Endothelial cell (in vitro differentiated cells): ENCODE data around the gene MBLAC1. TPM values are rescaled to one million over a fixed set of nuclear protein-coding genes. Genes with fewer than 3 reads are reported as not detected.

Source experiments
- DNase-seq: peaks from one replicate; pipeline ENCODE4 v3.0.0; 2021; ENCODE audit warnings: low spot score
- H3K27ac Mint-ChIP-seq: one replicate; pipeline ENCODE4 v1.8.0; 2021; ENCODE audit warnings: mixed read lengths, inconsistent platforms; ENCODE audit not compliant: unreplicated experiment
- H3K27me3 Mint-ChIP-seq: one replicate; pipeline ENCODE4 v1.8.0; 2021; ENCODE audit warnings: mild to moderate bottlenecking, moderate library complexity, mixed read lengths, inconsistent platforms; ENCODE audit not compliant: unreplicated experiment
- H3K36me3 Mint-ChIP-seq: one replicate; pipeline ENCODE4 v1.8.0; 2021; ENCODE audit warnings: mild to moderate bottlenecking, low read depth, mixed read lengths, inconsistent platforms; ENCODE audit not compliant: unreplicated experiment
- H3K4me1 Mint-ChIP-seq: one replicate; pipeline ENCODE4 v1.8.0; 2021; ENCODE audit warnings: mild to moderate bottlenecking, mixed read lengths, inconsistent platforms; ENCODE audit not compliant: unreplicated experiment
- H3K4me3 Mint-ChIP-seq: one replicate; pipeline ENCODE4 v1.8.0; 2021; ENCODE audit warnings: mild to moderate bottlenecking, mixed read lengths, inconsistent platforms; ENCODE audit not compliant: unreplicated experiment
- H3K9me3 Mint-ChIP-seq: one replicate; pipeline ENCODE4 v1.8.0; 2021; ENCODE audit warnings: mixed read lengths, inconsistent platforms; ENCODE audit not compliant: unreplicated experiment
- total RNA-seq: library from RNA; stranded (reverse); fragmentation: NEBNext Ultra II Directional; extraction: Animal tissue kit (Norgen Biotek cat#: 25700); gene quantifications from one replicate; pipeline ENCODE4 v1.2.1, GENCODE V29; 2021; ENCODE audit not compliant: unreplicated experiment
- TF ChIP-seq, protein P1 (sequence below): fragments of 200-600 bp; sonication (generic); IDR thresholded peaks from one replicate; pipeline ENCODE4 v1.5.0; 2021; ENCODE audit warnings: antibody characterized with exemption; ENCODE audit not compliant: unreplicated experiment

Gene MBLAC1
- total RNA-seq, 1 donor from 2014 or later: 1.6 TPM

- Mint-ChIP-seq H3K27me3 (peaks cover 25% of the 10 kb centered on the region), H3K9me3 (no peaks in the 10 kb centered on the region), H3K36me3 (peaks cover 4% of the 10 kb centered on the region), H3K27ac (no peak overlapping the region), H3K4me1 (peaks cover 22% of the 10 kb centered on the region), H3K4me3 (no peak overlapping the region)
- no peak for DNase-seq
- TF ChIP-seq, protein P1, sequence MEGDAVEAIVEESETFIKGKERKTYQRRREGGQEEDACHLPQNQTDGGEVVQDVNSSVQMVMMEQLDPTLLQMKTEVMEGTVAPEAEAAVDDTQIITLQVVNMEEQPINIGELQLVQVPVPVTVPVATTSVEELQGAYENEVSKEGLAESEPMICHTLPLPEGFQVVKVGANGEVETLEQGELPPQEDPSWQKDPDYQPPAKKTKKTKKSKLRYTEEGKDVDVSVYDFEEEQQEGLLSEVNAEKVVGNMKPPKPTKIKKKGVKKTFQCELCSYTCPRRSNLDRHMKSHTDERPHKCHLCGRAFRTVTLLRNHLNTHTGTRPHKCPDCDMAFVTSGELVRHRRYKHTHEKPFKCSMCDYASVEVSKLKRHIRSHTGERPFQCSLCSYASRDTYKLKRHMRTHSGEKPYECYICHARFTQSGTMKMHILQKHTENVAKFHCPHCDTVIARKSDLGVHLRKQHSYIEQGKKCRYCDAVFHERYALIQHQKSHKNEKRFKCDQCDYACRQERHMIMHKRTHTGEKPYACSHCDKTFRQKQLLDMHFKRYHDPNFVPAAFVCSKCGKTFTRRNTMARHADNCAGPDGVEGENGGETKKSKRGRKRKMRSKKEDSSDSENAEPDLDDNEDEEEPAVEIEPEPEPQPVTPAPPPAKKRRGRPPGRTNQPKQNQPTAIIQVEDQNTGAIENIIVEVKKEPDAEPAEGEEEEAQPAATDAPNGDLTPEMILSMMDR: no peak
Observed at GRCh38 chr7:100163006-100163531, 36.3 kb downstream of the MBLAC1 start.

DNA sequence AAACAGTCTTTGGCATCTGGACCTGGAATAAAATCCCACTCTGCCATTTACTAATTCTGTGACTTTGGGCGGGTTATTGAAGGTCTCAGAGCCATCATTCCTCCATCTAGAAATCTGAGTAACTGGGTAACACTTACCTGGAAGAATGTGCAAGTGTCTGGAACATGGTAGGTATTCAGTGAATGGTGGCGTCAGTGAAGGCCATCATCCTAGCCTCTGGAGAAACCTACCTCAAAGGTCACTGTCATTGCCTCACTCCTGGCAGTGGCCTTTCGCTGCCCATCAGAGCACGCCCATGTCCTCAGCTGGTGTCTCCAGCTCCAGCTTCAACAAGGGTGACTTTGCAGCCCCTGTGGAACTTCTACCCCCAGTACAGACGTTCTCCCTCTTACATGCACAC is 37.1 kb downstream of the MBLAC1 start:
- Mint-ChIP-seq H3K9me3 (no peaks in the 10 kb centered on the region), H3K4me3 (peak overlapping the region; percentile 47), H3K27ac (no peak overlapping the region), H3K4me1 (peaks cover 29% of the 10 kb centered on the region), H3K36me3 (peaks cover 4% of the 10 kb centered on the region), H3K27me3 (peaks cover 31% of the 10 kb centered on the region)
- no peak for DNase-seq
- TF ChIP-seq, protein P1: no peak

DNA sequence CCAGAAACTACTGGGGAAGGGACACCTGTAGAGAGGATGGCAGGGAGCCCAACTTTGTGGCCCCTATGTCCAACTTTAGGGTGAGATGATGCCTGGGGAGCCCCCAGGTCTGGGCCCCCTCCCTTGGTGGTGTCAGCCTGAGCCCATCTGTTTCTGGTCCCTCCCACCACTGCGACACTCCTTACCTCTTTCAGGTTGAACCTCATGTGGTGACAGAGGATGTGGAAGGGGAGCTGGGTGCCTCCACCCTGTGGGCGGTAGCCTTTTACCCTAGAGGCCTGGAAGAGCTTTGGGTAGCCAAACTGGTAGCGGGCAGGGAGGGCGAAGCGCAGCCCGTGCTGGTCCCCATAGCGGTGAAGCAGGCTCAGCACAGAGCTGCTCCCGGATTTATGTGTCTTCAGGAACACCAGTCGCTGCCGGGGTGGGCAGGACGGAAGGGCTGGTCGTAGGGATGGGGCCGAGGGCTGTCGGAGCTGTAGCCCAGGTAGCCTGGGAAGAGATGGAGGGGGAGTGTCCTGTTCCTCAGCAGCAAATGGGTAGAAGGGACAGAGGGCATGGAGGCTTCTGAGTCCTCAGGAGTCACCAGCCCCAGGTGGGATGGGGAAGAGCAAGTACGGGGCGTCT is 39.7 kb downstream of the MBLAC1 start:
- H3K27ac Mint-ChIP-seq: no peak overlapping the region
- H3K4me1 Mint-ChIP-seq: peaks cover 32% of the 10 kb centered on the region
- peaks cover 30% of the 10 kb centered on the region for H3K27me3 Mint-ChIP-seq
- H3K4me3 Mint-ChIP-seq: no peak overlapping the region
- H3K36me3 Mint-ChIP-seq: peaks cover 5% of the 10 kb centered on the region
- no peak for DNase-seq
- no peaks in the 10 kb centered on the region for H3K9me3 Mint-ChIP-seq
- TF ChIP-seq, protein P1: no peak

GRCh38 chr7:100166970-100167911 is 40.5 kb downstream of the MBLAC1 start:
- Mint-ChIP-seq H3K4me1 (peaks cover 34% of the 10 kb centered on the region), H3K9me3 (no peaks in the 10 kb centered on the region), H3K27ac (no peak overlapping the region), H3K4me3 (peak overlapping the region; percentile 84), H3K36me3 (peaks cover 5% of the 10 kb centered on the region), H3K27me3 (peaks cover 29% of the 10 kb centered on the region)
- DNase-seq: no peak
- TF ChIP-seq, protein P1: no peak

- Mint-ChIP-seq H3K4me1 (peaks cover 34% of the 10 kb centered on the region), H3K36me3 (peaks cover 5% of the 10 kb centered on the region), H3K27me3 (peaks cover 29% of the 10 kb centered on the region), H3K9me3 (no peaks in the 10 kb centered on the region), H3K27ac (no peak overlapping the region), H3K4me3 (peak overlapping the region; percentile 84)
- TF ChIP-seq, protein P1: no peak
- no peak for DNase-seq
Observed at GRCh38 chr7:100167912-100168323, 41.2 kb downstream of the MBLAC1 start.
